ENCODE measurements around the gene POLE.

POLE gene

DNA sequence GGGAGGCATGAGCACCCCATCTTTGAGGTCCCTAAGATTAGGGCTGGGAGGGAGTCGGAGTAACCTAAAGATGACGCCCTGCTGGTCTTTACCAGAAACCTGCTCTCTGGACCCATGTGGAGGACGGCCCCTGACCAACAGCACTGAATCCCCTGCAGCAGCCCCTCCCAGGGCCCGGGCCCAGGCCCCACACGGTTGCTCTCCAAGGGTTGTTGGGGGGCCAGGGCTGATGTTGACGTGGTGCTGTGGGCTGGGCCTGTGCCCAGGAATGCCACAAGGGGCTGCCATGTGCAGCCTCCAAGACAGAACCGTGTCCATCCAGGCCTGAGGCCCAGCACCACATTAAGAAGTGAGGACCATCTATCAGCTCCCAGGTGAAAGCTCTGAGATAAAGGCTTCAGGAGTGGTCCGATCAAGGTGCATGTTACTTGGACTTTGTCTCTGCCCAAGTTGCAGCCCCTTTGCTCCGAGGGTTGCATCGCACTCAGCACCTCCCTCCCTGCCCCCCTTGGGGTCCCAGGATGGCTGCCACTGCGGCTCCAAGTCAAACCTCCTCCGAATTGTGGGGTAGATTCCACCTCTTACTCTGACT lies 106.3 kb downstream of the POLE start:
- DNase-seq (ENCODE audit: low spot score) (no peak), FAIRE-seq (no peak)

DNA sequence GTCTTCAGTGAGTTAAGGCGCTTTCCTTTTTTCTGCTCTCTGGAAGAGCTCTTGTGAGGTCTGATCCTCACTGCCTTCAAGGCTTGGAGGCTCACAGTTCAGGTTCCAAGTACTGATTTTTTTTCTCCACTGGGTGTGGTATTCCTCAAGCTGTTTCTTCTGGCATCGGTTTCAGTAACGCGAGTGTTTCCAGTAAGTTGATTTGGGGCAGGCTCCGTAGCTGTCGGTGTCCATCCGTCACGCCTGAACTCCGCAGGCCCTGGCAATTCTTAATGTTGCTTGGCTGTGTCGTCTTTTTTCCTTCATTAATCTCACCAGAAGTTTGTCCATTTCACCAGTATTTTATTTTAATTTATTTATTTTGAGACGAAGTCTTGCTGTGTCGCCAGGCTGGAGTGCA lies 107.4 kb downstream of the POLE start:
- FAIRE-seq = no peak
- no peak for DNase-seq (ENCODE audit: low spot score)

DNA sequence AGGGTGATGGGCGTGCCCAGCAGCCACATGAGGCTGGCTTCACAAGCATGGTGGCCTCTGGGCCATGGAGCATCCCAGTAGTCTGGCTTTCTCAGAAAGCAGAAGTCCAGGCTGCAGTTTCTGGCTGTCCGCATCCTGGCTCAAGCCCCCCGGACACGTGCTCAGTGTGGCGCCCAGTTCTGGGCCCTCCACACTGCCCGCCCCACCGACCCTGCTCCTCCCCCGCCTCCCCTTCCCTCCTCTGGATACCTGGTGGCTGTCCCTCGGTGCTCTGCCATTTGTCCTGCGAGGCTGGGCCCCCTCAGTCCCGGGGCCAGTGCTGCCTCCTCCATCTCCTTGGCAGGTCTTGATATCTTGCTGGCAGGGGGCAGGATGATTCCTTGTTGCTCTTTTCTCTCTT lies 108.3 kb downstream of the POLE start:
- DNase-seq (ENCODE audit: low spot score) (no peak), FAIRE-seq (no peak)

- FAIRE-seq (no peak), DNase-seq (ENCODE audit: low spot score) (no peak)
Measured at GRCh38 chr12:132578118-132578517, 109.0 kb downstream of the POLE start.

DNA sequence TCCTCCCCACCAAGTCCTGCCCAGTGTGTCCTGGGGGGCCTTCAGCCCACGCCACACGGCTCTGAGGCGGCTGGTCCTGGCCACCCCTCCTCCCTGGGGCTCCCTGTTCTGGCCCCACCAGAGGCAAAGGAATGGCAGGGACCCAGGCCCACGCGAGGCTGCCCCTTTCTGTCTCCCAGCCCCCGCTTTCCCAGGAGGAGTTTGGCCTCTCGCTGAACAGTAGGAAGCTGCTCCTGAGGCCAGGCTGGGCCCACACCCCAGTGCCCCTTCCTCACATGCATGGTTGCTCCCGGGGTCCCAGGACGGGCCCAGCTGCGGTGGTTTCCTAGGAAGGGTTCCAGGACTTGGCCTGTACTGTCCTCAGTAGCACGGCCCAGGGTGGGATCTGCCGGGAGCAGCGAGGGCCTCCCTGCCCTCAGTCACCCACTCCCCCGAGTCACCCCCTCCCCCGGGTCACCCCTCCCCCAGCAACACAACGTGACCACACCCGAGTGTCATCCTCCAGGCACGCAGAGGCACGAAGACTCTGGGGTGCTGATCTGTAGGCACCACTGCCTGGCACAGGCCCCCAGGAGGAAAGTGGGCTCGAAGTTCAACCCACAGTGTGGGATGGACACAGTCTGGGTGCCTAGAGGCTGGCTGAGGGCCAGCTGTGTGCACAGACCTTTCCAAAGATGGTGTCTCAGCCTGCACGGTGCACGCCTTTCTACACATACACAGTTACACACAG lies 109.8 kb downstream of the POLE start:
- DNase-seq (ENCODE audit: low spot score) (no peak), FAIRE-seq (no peak)

DNA sequence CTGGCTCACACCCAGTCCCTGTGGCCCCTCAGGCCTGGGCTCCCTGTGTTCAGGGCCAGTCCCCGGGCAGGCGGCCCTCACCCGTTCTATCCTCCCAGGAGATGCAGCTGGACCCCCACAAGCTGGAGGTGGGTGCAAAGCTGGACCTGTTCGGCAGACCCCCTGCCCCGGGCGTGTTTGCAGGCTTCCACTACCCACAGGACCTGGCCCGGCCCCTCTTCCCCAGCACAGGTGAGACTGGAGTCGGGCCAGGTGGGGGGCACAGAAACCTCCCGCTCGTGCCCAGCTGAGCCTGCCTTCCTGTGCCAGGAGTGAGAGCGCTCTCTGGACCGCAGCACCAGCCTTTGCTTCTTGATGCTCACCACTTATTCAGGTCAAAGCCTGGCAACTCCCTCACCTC lies 110.4 kb downstream of the POLE start:
- DNase-seq (ENCODE audit: low spot score) (no peak), FAIRE-seq (no peak)

GRCh38 chr12:132575661-132576060 lies 111.5 kb downstream of the POLE start:
- DNase-seq (ENCODE audit: low spot score) (no peak), FAIRE-seq (no peak)

GRCh38 chr12:132574271-132574996 lies 112.7 kb downstream of the POLE start:
- DNase-seq (ENCODE audit: low spot score) (no peak), FAIRE-seq (no peak)
